ENCODE results near the gene KLF16.

Gene KLF16

DNA sequence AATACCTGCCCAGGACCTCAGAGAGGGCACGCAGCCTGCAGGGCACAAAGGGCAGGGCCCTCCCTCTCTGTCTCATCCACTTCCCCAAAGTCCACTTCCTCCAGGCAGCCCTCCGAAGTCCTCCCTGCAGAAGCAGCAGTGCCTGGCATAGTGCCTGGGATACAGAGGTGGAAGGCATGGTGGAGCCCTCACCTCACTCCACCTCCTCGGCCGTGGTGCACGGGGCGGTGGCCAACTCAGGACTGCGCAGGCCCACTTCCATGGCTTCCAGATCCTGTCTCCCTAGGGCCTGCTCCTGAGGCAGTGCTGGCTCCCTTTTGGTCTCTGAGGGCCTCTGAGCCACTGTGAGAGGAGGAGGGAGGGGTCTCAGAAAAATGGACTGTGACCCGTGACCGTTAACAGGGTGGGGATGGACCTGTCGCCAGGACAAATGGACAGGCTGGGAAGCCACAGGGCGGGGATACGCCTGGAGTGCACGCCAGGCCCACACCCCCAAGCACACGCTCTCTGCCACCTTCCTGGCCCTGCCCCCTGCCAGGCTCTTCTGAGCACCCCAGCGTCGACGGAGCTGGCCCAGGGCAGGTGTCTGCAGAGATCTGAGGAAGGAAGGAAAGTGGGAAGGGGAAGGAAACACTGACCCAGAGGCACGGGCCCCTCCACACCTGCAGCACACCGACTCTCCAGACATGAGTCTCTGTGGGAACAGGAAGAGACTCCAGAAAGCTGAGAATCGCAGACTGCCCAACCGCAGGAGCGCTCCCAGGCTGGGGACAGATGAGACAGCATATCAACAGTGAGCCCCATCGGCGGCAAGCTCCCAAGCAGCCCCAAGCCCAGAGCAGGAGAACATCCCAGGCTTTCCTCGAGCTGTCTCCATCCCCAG lies 23.5 kb downstream of the KLF16 start:
- DNase-seq = no peak

DNA sequence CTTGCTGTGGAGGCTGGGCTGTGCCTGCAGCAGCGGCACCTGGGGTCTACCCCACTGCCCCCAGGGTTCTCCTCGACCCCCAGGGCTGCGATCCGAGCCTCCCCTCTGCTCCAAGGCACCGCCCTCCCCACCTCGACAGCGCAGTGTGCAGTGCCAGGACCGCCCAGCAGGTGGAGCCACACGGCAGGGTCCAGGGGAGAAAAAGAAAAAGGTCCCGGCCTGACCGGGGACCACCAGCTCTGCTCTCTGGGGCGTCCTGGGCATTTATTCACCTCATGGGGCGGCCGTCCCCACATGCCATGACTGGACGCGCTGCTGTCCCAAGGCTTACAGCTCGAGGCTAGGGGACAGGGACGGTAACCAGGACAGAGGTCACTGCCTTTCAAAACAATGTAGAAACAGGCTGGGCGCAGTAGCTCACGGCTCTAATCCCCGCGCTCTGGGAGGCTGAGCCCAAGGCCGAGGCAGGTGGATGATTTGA lies 25.7 kb downstream of the KLF16 start:
- DNase-seq = peak; percentile 83 to 85

GRCh38 chr19:1837222-1837565 lies 26.2 kb downstream of the KLF16 start:
- no peak for DNase-seq

GRCh38 chr19:1836458-1837221 lies 26.7 kb downstream of the KLF16 start:
- DNase-seq = no peak

DNA sequence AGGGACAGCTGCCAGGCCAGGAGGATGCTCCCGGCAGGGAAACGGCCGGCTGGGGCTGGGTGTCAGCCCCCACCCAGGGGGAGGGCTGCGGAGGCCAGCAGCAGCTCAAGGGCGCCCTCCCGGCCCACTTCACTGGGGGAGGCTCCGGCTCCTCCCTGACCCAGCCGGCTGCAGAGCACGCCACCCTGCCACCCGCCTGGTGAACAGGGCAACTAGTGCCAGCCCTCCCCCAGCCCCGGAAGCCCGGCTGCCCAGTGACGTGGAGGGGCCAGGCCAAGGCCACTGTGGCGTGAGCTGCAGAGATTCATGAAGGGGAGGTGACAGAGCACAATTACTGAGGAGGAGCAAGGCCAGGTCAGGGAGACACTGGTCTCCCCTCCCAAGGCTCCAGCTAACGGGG lies 29.8 kb downstream of the KLF16 start:
- DNase-seq = no peak

DNA sequence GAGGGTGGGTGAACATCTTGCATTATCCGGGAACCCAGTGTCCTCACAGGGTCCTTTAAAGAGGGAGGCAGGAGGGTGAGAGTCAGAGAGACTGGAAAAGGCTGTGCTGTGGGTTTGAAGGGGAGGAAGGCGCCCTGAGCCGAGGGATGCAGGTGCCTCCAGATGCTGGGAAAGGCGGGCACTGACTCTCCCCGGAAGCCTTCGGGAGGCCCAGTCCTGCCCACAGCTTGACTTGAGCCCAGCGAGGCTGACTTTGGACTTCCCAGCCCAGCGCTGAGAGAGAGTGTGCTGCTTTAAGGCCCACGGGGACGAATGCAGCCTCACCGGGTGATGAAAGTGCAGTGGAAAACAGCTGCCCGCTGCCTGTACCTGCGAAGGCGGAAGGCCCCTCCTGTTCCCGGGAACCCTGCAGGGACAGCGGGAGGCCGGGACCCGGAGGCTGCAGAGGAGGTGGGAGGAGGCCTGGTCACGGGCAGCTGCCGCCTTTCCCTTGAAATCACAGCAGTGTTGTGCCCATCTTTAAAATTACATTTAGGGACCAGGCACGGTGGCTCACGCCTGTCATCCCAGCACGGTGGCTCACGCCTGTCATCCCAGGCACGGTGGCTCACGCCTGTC lies 31.2 kb downstream of the KLF16 start:
- DNase-seq = no peak

DNA sequence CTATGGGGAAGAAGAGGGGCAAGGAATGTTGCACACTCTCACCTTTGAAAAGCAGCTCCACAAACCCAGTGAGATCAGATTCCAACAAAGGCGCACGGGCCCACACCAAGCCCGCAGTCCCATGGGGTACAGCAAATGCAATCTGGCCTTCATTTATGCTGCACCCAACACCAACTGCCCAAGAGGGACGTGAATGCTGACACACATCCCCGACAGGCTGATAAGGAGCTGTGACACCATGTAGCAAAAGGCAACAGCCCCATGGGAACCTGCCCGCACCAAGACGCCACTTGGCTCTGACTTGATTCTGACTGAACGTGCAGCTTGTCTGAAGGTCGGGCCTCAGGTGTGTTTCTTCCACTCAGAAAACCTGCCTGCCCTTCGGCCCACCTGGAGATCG lies 32.4 kb downstream of the KLF16 start:
- DNase-seq = no peak

DNA sequence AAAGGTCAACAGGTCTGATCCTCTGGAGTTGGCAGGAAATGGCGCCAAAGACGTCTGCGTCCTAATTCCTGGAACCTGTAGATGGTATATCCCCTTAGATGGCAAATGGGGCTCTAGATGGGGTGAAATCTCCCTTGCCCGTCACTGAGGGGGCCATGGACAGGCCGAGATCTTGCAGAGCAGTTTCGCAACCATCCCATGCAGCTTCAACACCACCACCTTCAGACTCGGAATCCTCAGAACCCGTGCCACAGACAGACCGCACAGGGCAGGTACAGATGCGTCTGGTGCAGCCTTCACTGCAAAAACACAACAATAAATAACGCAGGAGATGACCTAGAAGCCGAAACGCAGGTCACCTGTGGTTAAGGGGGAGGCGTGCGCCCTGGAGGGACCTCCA lies 32.8 kb downstream of the KLF16 start:
- DNase-seq = no peak

DNA sequence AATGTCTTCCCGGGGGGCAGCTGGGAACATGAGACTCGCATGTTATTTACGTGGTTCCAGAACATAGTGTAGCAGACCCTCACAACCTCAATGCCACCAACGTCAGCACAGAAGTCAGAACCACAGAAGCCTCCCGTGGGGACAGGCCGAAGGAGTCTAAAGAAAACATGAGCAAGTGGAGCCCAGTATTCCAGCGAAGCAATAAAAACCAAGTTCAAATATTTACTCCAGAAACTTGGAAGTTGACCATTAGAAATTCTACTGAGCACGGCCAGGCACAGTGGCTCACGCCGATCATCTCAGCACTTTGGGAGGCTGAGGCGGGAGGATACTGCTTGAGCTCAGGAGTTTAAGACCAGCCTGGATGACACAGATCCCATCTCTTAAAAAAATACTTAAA lies 33.4 kb downstream of the KLF16 start:
- DNase-seq = no peak

- no peak for DNase-seq
Measured at GRCh38 chr19:1828279-1829238, 34.8 kb downstream of the KLF16 start.

GRCh38 chr19:1827566-1828278 lies 35.7 kb downstream of the KLF16 start:
- DNase-seq = no peak

DNA sequence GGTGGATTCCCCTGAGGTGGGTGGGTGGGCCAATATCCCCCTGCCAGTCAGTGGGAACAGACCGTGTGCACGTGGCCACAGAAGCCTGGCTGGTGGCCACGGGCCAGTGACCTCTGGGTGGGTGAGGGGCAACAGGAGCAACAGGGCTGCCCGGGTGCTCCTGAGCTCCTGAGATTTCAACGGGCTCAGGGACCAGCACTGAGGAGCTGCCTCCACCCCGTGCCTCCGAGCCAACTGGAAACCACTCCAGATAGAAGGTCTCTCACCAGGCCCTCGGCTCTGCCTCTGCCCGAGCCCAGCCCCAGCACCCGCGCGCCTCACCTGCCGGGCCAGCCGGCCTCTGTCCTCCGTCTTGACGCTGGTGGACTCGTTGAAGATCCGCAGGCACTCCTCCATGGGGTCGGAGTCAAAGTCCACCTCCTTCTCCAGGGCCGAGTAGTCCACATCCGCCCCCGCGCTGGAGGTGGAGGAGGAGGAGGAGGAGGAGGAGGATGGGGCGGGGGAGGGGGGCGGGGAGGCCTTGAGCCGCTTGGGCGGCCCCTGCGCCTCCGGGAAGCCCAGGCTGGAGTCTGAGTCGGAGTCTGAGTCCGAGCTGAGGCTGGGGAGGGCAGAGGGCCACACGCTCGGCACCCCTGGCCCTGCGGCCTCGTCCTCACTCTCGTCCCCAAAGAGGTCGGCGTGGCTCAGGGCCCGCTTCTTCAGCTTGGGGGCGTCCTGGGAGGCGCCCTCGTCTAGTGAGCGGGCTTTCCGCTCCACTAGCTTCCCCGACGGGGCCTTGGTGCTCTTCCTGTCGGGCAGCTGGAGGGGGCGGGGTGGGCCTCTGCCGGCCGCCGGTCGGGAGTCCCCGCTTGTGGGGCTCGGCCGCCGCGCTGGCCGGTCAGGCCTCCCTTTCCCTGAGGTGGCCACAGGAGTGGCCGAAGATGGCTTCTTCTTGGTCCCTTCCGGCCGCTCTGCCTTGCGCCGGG lies 36.5 kb downstream of the KLF16 start:
- no peak for DNase-seq

- DNase-seq = peak; percentile 84 to 85
Measured at GRCh38 chr19:1825909-1826556, 37.3 kb downstream of the KLF16 start.

GRCh38 chr19:1824252-1824622 lies 39.1 kb downstream of the KLF16 start:
- no peak for DNase-seq

DNA sequence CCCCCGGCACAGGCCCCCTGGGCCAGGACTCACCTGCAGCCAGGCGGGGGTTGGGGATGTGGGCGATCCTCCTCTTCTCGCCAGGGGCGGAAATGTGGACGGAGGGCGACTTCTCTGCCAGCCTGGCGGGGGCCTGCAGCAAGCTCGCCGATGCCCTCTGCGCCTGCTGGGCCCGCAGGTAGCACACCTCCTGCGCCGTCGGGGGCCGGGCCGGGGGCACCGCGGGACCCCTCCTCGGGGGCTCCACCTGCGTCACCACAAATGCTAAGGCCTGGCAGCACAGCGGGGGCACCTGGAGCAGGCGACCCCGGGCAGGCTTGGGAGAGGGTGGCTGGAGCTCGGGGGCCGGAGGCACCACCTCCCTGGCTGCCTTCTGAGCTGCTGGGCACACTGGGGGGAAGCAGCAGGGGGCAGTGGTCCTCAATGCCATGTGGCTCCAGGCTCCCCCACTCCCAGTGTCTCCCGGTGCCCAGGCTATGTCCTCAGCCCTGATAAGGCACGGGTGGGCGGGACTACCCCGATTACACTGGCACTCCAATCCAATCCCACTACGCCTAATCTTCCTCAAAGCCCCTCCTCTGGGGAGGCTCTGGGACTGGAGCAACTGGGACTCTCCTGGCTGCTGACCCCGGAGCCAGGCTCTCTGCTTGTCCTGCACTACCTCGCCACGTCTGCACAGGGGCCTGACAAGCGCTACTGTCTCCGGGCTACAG lies 39.7 kb downstream of the KLF16 start:
- DNase-seq = no peak

DNA sequence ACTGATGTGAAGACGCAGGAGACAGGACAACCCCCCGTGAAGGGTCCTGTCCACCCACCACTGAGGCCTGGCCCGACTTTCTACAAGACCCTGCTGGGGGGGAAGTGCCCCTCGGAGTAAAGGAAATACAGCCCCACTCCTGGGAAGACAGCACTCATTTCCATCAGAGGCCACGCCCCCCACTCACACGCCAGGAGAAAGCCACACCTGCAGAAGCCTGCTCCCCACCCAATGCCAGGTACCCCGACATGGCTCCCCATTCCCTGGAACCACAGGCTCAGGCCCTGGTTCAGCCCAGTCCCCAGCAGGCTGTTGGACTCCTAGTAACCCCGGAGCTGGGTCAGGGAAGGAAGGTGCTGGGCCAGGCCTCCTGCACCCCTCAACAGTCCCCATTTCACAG lies 40.4 kb downstream of the KLF16 start:
- DNase-seq = no peak

DNA sequence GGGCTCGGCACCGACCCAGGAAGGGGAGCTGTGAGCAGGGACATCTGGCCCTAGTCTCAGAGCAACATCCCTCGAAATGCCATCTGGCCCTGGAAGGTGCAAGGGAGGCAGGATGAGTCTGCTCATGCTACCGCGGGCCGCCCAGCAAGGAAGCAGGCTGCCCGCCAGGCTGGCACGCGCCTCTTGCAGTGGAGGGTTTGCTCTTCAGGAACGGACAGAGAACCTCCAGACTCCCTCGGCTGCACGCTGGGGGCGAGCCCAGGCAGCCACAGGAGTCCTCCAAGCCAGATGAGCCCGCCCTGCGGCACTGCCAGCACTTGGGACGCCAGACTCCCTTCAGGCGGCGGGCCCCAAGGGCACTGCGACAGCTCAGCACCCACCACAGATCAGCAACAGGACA lies 41.2 kb downstream of the KLF16 start:
- no peak for DNase-seq

DNA sequence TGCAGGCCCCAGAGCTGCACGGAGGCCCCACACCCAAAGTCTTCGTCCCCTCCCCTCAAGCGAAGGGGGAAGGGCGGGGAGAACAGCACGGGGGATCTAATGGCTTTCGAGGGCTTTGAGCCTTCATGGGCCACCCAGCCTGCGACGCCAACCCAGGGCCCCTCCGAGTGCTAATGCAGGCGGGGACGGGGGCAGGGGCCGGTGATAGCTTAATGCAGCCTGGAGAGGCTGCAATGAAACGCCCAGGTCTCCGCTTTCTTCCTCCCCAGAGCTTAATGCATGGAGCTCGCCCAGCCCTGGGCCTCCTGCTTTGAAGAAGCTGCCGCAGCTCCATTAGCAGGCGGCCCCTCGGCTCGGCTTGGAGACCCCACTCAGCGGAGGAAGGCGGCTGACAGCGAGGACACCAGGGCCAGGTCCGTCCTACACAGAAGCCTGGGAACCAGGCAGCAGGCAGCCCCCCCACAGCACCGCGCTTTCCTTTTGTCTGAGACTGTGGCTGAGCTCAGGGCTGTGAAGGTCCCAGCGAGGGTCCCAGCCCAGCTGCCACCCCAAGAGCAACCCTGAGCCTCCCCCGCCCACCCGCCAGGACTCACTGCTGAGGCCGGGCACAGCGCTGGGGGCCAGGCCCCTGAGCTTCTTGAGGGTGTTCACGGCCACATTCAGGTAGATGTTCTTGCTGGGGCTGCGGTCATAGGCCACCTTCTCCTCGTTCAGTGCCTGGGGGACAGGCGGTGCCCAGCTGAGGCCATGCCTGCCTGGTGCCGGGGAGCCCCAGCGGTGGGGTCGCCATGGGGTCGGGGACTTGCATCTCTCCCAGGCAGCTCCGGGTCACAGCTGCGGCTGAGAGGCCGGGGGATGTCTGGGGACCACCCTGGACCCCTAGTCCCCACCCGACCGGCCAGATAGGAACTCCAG lies 43.8 kb downstream of the KLF16 start:
- no peak for DNase-seq
